ENCODE data around the gene MGST2.

The MGST2 gene

DNA sequence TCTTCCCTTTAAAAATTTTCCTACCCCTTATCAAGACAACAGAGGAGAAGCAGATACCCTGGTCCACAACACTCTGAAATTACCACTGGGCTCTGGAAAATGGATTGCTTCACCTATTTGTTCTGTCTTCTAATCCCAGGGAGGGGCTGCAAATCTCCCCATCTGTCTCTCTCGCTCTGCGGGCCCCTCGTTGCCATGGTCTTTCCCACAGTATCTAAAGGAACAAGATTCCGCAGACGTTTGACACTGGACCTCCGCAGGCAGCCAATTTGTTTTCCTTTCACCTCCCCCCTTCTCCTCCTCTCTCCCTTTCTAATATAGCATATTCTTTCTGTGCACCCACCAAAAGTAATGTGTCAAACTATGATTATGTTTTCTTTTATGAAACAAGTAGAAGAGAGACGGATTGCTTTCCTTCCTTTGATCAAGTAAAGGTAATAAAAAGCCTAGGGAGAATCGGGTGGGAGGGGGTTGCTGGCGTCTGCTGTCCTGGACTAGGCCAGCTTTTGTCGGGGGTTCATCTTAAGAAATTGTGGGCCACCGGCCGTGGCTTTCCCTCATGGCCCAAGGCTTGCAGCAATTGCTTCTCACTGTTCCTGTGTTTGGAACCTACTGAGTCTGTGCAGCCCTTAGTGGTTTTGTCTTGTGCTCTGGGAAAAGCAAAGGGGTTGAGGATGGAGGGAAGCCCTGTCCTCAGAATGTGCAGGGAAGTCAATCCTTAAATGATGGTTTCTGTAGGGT is 81.0 kb downstream of the MGST2 start:
- TF ChIP-seq, protein P1, sequence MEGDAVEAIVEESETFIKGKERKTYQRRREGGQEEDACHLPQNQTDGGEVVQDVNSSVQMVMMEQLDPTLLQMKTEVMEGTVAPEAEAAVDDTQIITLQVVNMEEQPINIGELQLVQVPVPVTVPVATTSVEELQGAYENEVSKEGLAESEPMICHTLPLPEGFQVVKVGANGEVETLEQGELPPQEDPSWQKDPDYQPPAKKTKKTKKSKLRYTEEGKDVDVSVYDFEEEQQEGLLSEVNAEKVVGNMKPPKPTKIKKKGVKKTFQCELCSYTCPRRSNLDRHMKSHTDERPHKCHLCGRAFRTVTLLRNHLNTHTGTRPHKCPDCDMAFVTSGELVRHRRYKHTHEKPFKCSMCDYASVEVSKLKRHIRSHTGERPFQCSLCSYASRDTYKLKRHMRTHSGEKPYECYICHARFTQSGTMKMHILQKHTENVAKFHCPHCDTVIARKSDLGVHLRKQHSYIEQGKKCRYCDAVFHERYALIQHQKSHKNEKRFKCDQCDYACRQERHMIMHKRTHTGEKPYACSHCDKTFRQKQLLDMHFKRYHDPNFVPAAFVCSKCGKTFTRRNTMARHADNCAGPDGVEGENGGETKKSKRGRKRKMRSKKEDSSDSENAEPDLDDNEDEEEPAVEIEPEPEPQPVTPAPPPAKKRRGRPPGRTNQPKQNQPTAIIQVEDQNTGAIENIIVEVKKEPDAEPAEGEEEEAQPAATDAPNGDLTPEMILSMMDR (IDR thresholded peaks at IDR 0.05; ENCODE audit: borderline replicate concordance, insufficient read depth, low read depth, low read length) = no peak
- H3K4me3 ChIP-seq (ENCODE audit: low read depth, low read length) = no peak overlapping the region

DNA sequence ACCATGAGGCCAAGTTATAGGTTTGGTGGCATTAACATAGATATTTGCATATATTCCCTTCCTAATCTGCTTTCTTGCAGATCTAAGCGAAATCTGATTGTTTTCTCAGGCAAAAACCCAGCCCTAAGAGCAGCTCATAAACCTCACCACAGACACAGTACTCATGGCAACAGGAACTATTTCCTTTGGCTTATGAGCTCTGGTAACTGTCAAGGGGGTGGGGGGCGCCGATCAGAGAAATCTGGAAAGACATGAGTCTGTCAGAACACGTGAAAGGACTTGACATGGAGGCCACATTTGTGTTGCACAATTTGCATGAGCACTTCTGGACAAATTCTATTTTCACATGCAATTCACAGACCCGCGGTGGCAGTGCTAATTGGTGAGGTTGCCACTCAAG is 83.7 kb downstream of the MGST2 start:
- TF ChIP-seq, protein P1 (IDR thresholded peaks at IDR 0.05; ENCODE audit: borderline replicate concordance, insufficient read depth, low read depth, low read length) = no peak
- H3K4me3 ChIP-seq (ENCODE audit: low read depth, low read length) = no peak overlapping the region

DNA sequence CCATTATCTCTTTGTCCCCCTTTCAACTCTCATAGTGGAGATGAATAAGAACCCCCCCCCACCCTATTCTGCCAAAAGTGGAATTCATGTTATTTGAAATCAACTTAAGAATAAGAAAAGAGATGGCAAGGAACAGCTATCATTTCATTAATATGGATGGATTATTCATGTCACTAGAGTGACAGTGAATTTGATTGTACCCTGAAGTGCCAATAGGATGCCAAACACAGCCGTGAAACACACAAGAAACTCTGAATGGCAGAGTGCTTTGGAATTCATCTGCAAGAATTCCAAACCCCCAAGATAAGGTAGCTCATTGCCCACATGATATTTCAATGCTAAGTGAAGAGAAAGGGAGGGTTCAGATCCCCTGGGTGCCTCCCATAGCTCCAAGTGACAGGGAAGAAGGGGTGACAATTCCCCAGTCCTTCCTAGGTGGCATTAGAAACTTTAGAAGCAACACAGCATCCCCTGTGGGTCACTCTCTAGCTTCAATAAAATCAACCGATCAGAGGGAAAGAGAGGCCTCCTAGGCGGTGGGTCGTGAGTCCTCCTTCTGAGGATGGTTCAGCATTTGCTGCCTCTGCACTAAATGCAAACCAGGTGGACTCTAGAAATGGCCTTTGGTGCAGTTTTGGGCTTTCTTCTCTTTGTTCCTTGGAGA is 84.3 kb downstream of the MGST2 start:
- TF ChIP-seq, protein P1 (IDR thresholded peaks at IDR 0.05; ENCODE audit: borderline replicate concordance, insufficient read depth, low read depth, low read length) = no peak
- H3K4me3 ChIP-seq (ENCODE audit: low read depth, low read length) = no peak overlapping the region

DNA sequence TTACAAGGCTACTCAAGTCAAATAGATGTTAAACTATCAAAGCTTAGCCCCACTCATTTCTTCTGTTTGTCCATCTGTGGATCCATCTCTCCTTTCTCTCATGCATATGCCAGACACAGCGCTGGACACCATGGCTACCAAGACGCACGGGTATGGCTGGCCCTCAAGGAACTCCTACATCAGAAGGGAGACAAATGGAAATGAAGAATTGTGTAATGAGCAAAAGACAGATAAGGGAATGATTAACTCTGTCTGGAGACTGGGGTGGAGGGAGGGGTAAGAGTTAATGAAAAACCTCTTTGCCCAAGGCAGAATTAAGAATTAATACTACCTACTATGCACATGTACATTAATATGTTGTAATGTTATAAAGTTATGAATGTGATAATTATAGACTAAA is 88.1 kb downstream of the MGST2 start:
- TF ChIP-seq, protein P1 (IDR thresholded peaks at IDR 0.05; ENCODE audit: borderline replicate concordance, insufficient read depth, low read depth, low read length) = no peak
- H3K4me3 ChIP-seq (ENCODE audit: low read depth, low read length) = no peak overlapping the region

Data from GM12875 (cell line).